ENCODE results near the gene FAM124A.

The FAM124A gene

GRCh38 chr13:51244637-51245405 is 22.6 kb downstream of the FAM124A start:
- DNase-seq = no peak

GRCh38 chr13:51245583-51245982 is 23.4 kb downstream of the FAM124A start:
- DNase-seq = no peak

- no peak for DNase-seq
These were observed 23.8 kb downstream of the FAM124A start for GRCh38 chr13:51246025-51246417.

- no peak for DNase-seq
These were observed 24.4 kb downstream of the FAM124A start for GRCh38 chr13:51246418-51247277.

DNA sequence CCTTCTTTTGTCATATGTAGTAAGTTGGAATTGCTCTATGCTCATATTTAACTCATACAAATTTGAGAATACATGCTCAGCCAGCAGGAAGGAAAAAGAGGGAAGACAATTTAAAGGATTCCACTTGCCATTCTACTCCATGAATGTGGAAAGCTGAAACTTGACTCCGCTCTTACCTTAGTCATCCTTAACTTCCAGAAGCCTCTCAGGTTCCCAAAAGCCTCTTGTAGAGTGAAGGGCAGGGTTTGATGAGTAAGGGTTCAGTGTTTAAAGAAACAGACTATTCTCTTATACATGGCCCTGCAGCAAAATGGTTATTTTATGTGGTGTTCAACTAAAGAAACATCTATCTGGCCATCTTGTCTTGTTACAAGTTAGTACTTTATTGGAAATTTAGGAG is 27.1 kb downstream of the FAM124A start:
- DNase-seq = no peak

DNA sequence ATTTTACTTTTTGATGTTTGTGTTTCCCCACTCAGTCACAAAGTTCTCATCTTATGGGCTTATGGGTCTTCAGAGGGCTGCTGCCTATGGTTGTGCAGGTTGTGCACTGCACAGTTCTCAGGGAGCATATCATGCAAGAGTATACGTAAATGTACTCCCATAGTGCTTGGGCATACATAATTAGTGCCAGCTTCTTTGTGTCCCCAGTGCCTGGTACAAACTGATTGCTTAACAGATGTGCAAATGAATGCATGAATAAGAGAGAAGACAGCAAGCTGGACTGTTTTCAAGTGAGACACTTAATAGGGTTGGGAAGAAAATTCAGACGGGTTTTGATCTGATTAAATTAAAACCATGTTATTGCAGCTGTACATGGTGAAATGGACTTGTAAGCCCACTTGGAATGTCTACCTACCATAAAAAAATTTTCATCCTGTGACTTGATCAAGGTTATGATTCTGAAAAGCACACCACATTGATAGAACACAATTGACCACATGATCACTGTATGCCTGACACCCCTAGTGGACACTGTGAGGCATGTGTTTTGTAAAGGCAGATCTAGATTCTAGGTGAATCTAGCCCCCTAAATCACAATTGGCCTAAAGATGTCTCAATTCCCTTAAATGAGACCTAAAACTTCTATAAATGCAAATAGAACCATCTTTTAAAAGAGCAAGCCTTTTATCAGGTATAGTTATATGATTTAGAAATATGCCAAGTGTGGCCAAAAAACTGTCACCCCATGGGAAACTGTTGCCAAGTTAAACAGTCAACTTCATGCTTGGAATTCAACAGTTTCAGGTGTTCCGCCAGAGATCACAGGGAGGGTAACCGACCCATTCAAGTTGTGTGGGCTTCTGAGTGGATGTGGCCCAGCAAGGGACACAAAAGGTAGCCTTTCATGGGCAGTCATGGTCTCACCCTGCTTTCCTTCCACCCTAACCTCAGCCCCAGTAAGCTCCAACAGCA is 27.9 kb downstream of the FAM124A start:
- DNase-seq = no peak

GRCh38 chr13:51251480-51251879 is 29.3 kb downstream of the FAM124A start:
- DNase-seq = no peak

DNA sequence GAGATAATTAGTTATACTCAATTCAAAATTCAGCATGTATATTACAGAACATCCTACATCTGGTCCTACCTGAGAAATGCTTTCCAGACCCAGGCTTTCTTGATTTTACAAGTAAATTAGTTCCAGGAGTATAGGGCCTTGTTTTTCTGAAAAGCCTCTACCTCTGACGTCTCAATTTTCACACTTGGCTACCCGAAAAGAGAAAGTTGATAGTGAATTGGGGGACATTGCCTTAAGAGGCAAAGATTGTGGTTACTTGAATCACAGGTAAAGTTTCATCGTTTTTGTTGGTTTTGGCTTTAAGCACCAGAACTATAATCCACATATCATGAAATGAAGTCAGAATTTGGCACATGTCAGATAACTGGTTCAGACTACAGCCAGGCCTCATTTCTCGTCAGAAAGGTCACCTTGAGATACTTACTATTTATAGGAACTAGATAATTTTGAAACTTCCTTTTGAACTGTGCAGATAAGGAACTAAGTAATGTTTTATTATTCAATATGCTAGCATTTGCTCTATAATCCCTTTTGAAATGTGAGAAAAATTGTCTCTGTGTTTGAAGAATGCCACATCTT is 30.8 kb downstream of the FAM124A start:
- DNase-seq = no peak

DNA sequence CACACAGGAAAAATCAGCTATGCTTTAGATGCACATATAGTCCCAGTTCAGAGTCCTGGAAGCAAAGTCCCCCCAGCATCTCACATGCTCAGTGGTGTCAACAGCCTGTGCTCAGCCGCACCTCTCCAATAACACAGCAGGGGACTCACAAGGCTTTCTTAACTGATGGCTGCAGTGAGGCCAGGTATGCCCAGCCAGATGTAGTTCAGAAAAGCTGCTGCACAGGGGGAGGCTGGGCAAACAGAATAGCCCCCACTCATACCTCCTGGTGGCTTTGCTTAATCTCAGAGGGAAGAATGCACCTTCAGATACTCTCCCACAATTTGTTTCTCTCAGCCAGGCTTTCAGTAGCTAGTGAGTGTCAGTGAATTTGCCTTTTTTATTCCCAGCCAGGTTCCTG is 33.4 kb downstream of the FAM124A start:
- DNase-seq = no peak

DNA sequence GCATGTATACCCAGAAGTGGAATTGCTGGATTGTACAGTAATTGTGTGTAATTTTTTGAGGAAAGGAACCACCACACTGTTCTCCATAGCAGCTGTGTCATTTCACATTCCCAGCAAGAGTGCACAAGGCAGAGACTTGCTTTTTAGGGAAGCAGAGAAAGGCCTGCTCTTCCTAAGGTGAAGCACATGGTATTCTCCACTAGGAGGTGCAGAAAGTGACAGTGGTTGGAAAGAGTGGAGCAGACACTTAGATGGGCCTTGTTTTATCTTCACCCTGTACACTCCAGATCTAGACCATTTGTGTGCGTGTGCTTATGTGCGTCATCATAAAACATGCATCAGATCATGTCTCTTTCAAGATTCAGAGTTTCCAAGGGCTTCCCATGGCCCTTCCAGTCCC is 35.0 kb downstream of the FAM124A start:
- DNase-seq = no peak

DNA sequence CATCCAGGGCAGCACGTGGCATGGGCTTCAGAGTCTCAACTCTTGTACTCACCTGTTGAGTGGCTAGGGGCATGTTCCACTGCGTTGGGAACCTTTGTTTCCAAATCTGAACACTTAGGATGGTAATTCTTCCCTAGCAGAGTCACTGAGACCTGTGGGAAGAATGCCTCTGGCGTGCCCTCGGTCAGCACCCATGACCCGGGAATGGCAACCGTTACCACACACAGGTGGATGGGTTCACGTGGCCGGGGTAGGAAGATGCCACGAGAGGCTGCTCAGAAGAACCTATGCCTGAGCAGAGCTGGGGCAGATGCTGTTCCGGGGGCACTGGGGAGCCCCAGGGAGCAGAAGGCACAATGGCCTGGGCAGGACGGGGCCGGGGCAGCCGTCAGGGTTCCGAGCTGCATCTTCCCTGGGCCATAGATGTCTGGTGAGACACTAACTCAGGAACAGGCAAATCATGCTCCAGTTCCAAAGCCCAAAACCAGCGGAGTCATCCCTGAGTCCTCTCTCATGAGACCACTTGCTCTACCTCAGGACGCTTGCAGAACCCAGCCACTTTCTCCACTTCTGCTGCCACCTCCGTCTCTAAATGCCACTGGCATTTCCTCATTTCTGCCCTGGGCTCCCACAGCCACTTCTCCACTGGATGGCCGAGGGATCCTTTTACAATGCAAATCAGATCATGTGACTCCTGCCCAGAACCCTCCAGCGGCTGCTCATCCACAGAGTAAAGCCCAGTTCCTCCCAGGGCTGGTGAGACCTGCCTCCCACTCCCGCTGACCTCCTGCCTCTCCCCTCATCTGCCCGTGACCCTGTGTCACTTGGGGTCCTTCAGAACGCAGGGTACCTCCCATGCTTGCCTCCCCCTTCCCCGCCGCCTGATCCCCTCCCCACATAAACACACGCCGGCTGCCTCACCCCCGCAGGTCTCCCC is 36.7 kb downstream of the FAM124A start:
- DNase-seq = no peak

DNA sequence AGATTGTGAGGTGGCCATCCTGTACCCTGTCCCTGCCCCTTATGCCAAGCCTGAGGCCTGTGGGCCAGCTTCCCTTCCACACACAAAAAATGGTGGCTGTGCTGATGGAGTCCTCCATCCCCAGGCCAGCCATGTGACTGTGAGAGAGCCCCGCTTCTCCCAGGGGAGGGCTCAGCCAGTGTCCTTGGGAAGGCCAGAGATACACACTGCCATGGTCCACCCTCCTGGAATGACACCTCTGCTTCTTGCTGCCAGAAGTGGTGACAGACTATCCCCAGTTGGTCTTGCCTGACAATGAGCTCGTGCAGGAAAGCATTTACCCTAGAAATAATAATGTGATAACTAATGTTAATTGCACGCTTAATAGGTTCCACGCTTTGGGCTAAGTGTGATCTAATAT is 38.0 kb downstream of the FAM124A start:
- no peak for DNase-seq

DNA sequence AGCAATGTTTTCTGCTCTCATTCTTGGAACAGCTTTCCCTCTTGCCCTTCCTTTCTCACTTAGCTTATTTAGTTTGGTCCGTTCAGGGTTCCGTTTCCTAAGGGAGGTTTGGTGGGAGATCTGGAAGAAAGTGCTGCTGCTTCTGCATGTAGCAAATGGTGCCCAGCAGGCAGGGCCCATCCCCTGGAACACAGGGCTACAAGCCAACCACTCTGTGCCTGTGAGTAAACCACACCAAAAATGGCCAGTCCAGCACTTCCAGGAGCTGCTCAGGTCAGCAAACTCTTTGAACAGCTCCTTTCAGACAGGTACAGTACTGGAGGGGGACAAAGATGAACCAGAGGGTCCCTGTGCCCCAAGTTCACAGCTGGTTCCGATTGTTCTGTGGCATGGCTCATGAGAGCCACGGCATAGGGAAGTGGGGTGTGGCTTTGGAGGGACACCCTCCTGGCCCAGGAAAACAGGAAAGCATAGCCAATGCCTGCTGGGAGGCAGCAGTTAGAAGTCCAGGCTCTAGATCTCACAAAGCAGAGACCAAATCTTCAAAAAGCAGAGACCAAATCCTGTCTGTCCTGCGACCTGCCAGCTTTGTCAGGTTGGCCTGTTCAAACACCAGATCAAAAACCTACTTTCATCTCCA is 39.5 kb downstream of the FAM124A start:
- no peak for DNase-seq

DNA sequence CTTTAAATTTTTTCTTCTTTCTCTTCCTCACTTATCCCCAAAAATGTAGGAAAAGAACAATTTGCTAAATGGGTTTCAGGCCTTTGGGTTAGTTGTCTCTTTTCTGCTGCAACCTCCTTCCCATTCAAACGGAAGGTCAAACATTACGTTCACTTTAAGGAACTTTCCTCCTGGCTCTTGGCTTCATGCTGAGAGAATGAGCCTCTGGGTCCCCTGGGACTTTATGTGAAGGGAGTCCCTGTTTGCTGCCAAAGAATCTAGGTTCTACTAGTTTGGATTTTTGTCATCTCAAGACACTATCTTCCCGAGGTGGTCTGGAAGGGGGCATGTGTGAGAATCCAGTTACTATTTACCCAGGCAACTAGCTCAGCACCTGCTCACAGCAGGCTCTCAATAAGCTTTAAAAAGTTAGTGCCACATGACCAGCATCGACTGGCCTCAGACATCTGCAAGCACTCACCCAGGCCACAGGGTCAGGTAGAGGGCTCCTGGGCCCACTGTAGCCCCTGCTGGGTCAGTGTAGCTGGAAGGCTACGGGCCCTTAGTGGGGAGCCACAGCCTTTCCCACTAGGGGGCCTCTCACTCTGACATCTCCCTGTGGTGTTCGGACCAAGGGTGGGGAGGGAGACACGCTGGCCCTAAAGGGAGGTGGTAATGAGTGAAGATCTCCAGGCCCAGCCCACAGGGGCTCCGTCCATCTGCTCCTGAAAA is 40.5 kb downstream of the FAM124A start:
- no peak for DNase-seq

DNA sequence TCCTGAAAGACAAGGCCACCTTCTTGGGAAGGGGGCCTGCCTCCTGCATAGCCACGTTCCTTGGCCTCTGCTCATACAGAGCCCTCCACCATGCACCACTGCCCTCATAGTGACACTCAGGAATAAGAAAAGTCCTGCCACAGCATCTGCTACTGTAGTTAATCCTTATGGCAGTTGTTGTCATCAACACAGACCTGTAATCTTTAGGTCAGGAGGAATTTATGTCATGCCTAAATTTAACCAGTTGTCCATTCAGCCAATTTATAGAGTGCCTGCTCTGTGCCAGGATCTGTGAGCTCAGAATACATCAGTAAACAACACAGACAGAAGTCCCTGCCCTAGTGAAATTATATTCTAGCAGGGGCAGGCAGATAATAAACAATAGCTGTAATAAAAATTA is 44.4 kb downstream of the FAM124A start:
- no peak for DNase-seq

GRCh38 chr13:51267622-51268021 is 45.4 kb downstream of the FAM124A start:
- DNase-seq = no peak

DNA sequence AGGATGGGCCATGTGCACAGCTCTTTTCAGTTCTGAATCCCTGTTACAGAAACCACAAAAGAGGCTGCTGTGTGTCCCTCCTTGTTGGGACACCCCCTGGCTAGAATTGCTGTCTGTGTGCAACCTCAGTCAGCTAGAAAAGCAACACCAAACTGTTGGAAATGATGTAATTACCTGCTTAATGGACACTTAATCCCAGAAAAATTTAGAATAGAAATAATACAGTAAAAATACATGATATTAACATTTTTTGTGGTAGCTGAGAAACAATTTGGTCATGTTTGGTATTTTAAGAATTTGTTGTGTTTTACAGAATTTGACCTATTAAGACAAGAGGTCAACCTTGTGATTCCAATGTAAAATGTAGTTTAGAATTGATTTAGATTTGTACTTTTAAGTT is 46.8 kb downstream of the FAM124A start:
- no peak for DNase-seq

- DNase-seq = no peak
These were observed 48.6 kb downstream of the FAM124A start for GRCh38 chr13:51270623-51271415.

GRCh38 chr13:51271528-51272085 is 49.4 kb downstream of the FAM124A start:
- no peak for DNase-seq
